GM21528 (cell line): ENCODE data around the gene BRAT1.
"Not testable (repeated sequence)": the region's sequence is repeated elsewhere in the genome, so short reads cannot be mapped to it uniquely, and the experiment has no call there.

Experiments
- ATAC-seq: cut with Tn5 transposase; IDR thresholded peaks from one replicate; pipeline ENCODE4 v1.9.1; 2021; ENCODE audit warnings: mild to moderate bottlenecking, moderate library complexity; ENCODE audit not compliant: unreplicated experiment, low FRiP score

BRAT1 gene

DNA sequence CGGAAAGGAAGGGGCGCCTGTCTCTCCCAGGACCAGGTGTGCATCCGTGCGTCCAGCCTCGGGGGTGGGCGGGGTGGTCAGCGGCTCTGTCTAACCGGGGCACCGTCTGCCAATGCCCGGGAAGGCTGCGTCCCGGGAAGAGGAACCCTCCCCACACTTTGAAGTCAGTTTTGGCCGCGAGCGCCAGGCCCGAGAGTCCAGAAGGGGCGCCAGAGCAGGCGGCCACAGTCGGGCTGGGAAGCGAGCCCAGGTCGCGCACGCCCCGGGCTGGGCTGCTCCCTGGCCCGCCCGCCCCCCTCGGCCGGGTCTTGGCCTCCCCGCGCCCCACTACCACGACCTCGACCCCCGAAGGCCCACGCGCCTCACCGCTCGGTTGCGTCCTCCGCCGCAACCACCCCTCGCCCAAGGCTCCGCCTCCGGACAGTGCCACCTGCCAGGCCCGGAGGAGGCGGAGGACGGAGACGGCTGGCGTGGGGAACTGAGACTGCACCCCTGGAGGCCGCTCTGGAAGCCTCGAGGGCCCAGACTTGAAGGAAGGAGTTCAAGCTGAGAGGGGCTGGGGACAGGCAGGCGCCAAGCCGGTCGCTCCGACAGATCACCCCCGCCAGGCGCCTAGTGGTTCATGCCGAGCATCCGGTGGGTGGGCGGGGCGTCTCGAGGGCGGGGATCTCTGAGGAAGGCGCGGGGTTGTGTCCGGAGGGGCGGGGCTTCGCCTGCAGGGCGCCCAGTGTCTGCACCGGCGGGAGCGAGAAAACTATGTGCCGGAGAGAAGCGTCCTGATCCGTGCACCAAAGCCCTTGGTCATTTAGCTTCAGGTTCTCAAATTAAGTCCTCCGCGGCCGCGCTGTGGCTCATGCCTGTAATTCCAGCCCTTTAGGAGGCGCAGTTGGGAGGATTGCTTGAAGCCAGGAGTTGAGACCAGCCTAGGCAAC, at the start of gene BRAT1:
Gene BRAT1, minus strand, starts transcription at position 404 of the 932 bp plus-strand sequence. CDS start 1,093 bp downstream, outside the sequence.
- peak; percentile 76 for ATAC-seq

DNA sequence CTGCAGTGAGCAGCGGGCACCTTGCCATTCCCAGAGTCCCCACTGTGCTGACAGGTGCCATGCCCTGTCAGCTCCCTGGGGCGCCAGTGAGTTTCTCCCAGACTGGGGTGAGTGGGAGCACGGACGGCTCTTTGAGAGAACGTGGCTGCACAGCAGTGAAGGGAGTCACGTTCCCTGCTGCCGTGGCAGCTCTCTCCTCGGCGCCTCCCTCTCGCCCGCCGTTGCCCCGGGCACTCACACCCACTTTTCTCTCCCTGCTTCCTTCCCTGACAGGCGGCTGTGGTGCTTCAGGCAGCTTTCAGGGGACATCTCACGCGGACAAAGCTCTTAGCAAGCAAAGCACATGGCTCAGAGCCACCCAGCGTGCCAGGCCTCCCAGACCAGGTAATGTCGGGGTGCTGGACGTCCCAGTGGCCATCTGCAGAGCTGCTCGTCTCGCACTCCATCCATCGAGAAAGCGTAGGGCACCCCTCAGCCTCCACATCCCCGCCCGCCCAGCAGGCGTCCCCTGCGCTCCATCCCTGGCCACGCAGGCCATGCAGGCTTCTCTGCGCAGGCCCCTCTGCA, 49.4 kb upstream of the BRAT1 start:
- no peak for ATAC-seq

DNA sequence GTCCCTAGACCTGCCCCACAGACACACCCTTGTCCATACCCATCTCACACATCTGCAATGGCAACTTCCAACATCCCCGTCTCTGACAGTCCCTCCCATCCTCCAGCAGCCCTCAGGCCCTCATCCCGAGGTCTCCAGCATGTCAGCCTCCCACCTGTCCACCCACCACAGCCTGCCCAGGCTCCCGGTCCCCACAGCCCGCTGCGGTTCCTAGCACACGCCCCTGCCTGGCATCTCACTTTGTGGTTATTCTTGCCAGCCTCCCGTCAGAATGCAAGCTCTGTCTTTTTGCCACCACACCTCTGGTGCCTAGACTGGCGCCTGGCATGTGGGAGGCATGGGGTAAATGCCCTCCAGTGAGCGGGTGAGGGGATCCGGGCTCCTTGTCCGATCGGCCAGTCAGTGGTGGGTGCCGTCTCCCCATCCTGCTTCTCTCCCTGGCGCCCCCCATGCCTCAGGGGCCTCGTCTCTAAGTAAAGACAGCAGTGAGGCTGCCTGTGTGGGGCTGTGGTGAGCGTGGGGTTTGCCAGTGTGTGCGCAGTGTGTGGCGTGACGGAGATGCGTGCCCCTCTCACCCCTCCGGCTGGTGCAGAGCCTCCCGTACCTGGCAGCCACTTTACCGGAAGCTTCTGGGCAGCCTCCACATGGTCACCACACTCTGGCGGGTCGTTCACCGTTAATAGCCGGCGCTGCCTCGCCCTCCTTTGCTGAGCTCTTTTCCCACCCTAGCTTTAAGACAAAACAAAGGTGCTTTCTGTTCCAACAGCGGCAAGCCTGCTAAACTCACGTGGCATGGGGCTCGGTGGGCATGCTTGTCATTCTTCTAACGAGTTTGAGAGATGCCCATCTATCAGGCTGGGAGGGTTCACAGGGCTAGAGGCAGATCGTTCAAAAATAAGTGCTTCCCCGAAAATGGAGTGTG, 48.0 kb upstream of the BRAT1 start:
- no peak for ATAC-seq

DNA sequence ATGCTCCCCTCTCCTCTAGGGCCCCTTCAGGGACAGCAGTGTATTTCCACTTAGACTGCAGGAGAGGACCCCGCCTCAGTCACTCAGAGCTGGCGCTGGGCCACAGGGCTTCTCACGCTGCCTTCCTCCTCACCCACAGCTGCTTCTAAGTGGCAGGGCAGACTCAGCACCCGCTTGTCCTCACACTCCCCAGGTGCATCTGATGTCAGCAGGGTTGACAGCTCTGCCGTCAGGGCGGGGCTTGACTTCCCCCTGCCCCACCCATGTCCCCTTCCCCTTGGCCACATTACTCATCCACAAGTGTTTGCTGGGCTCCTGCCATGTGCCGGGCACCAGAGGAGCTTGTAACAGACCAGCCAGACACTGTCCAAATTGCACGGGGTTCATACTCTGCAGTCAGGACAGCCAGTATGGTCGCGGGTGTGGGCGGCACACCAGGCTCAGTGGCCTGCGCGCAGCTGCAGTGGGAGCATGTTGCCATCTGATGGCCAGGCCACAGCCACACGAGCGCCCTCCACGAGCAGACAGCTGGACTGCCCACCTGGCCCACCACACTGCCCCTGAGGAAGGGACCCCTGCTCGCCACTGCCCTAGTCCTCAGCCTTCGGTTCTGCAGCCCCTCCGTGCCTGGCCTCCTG, 47.2 kb upstream of the BRAT1 start:
- ATAC-seq = no peak

DNA sequence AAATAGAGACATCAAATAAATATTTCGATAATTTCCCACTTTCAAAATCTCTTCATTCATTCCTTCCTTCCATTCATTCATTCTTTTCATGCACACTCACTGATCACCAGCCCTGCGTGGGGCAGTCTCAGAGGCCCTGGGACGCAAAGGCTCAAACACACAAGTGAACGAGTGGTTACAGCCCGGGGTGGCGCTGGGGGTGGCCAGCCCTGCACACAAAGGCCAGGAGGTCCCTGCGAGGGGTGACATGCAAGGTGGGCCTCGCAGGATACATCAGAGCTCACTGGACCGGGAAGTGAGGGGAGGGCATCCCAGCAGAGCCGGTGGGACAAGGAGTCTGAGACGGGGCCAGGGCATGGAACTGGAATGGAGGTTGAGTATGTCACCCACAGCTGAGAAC, 46.6 kb upstream of the BRAT1 start:
- no peak for ATAC-seq

DNA sequence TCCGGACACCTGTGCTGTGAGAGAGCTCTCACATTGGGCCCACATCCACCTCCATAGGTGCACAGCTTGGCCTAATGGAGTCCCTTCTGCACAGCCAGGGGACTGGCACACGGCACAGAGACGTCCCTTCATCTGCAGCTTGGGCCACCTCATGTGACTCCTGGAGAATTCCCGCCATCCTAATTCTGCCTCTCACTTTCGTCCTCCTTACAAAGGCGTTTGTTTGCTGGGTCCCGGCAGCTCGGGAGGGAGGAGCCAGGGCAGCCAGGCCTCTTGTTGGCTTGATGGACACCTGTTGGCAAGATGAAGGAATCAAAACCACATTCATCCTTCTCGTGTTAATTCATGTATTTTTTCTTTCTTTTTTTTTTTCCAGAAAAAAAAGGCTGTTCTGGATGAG, 45.7 kb upstream of the BRAT1 start:
- ATAC-seq = no peak

DNA sequence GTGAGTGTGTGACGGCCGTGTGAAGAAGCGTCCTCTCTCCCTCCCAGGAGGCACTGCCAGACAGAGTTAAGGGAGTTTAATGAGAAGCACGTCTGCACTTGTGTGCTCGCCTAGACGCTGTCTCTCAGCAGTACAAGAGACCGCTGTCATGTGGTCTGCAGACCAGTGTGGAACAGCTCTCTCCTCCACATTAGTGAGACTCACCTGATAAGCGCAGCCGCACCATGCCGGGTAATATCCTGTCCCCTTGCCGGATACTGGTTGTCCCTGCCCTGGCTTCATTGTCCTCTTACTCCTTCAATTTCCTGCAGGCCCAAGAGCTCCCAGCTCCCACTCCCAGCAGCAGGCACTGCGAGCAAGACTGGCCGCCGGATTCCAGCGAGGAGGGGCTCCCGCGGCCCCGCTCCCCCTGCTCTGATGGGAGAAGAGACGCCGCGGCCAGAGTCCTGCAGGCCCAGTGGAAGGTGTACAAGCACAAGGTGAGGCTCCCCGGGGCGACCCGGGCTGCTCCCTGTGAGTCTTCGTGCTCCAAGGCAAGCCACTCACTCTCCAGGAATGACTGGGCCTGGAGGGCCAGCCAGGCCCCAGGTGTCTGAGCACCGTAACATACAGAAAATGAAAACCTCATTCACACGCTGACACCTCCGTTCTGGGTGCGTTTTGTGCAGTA, 43.0 kb upstream of the BRAT1 start:
- no peak for ATAC-seq

DNA sequence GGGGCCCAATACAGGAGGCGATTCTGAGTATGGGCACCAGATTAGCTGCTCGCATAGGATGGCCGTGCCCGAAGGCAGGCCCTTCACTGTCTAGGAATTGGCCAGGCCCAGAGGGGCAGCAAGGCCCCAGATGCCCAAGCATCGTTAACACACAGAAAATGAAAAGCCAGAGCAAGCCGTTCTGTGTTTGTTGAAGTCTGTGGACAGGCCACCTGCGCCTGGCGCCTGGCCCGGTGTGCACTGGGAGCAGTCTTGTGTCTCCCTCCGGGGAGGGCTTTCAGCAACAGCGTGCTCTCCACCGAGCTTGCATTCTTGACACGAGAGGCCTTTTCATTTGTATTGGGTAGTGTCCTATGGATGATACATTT, 41.9 kb upstream of the BRAT1 start:
- no peak for ATAC-seq

DNA sequence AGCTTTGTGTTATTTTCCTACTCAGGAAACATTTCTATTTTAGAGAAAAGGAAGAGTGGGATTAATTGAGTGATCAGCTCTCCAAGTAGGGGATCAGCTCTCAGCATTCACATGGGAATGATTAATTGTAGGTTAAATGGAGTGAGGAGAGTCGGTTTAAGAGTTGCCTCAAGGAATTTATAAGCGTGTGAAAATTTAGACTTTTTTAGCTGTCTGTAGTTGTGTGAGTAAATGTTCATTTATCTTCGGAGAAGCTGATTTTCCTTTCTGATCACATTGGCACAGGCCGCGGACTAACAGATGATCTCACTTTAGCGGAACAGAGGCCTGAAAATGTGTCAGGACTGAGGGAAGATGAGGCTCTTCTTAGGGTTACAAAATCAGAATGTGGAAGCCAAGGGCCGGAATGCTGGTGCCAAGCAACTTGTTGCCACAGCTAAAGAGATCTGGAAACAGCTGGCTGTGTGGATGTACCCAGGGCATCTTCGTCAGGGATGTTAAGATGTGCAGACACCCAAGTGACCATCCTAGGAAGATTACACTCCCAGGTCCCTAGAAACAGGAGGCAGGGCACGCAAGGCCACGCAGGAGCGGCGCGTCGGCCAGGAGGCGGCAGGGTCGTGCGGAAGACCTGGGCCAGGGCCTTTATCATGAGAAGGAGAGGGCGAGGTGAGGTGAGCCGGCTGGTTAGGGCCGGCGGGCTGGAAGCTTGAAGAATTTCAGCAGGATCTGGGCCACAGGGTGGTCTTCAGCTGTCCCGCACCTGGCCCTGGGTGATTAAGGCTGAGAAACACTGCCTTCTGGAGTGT, 41.3 kb upstream of the BRAT1 start:
- no peak for ATAC-seq

DNA sequence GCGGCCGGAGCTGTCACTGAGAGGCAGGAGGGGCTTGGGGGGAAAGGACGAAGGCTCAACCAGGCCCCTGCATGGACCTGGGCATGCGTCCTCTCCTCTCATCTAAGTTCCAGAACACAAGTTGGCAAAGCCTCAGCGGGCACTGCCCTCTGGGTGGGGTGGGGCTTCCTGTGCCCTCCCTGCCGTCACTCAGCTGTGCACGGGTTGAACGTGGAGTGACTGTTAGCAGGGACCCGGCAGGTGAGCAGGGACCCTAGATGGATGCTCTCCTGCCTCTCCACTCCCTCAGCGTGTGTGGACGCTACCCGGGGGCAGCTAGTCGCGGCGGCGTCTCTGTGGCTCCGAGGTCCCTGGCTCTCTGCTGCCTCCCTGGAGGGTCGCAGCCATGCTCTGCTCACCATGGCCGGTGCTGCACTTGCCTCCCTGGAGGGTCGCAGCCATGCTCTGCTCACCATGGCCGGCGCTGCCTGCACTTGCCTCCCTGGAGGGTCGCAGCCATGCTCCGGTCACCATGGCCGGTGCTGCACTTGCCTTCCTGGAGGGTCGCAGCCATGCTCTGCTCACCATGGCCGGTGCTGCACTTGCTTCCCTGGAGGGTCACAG, 40.0 kb upstream of the BRAT1 start:
- ATAC-seq = no peak

DNA sequence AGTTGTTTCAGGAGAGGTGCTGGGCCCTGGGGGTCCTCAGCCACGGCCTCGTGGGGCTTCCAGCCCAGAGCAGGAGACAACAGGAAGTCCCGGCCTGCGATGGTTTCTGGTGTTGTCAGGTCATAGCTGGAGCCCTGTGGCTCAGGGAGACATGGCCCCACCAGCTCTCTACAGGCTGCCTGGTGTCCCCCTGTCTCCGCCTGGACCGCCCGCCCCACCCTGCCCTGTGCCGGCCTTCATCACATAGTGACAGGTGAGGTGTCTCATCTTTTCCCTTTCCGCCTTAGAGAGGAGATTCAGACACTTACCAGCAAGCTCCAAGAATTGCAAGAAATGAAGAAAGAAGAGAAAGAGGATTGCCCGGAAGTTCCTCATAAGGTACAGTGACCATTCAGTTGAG, 39.3 kb upstream of the BRAT1 start:
- ATAC-seq = no peak

DNA sequence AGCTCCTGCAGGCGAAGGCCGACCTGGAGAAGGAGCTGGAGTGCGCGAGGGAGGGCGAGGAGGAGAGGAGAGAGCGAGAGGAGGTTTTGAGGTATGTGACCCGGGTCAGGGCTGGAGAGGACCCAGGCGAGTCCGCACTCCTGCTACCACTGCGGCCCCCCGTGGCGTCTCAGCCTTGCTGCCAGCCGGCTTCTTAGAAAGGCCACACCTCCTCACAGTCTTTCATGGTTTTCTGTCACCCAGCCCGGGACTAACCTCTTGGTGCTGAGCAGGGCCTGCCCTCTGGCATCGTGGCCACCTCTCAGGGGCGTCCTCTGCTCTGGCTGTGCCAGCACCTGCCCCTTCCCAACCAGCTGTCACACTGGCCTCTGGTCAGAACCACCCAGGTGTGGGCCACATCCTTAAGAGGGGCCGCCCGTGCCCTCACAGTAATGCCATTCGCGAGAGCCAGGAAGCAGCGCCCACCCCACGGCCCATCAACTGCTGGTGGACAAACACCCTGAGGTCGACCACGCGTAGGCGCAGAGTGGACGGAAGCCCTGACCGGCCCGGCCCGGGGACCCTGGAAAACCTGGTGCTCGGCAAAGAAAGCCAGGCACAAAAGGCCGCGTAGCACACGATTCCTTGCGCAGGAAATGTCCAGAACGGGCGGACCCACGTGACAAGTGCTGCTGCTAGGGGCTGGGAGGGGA, 37.9 kb upstream of the BRAT1 start:
- no peak for ATAC-seq

DNA sequence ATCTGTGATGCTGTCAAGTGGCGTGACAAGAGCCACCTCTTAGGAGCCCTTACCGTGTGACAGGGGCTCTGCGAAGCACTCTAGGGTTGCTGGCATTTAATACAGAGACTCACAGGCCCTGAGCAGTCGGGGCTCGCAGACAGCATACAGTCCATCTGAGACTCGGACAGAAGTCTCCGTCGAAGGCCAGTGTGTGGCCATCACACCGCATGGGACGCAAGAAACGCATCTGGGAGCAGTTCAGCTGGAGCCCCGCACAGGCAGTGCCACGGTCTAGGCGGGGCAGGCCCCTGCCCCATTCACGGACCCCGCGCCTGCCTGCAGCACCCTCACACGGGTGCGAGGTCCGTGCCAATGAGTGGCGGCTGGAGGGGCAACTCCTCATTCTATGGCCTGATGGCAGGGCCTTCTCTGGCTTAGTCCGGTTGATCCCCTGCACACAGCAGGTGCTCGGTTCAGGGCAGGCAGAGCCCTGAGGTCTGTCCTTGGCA, 37.1 kb upstream of the BRAT1 start:
- ATAC-seq = no peak

DNA sequence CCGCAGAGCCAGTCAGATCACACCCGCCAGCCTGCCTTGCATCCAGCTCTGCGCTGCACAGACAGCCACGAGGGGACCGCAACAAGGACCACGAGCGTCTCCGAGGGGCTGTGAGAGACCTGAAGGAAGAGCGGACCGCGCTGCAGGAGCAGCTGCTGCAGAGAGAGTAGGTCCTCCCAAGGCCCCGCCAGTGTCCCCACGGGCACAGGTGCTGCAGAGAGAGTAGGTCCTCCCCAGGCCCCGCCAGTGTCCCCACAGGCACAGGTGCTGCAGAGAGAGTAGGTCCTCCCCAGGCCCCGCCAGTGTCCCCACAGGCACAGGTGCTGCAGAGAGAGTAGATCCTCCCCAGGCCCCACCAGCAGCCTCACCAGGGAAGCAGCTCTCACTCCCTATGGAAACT, 34.6 kb upstream of the BRAT1 start:
- not testable (repeated sequence) for ATAC-seq

DNA sequence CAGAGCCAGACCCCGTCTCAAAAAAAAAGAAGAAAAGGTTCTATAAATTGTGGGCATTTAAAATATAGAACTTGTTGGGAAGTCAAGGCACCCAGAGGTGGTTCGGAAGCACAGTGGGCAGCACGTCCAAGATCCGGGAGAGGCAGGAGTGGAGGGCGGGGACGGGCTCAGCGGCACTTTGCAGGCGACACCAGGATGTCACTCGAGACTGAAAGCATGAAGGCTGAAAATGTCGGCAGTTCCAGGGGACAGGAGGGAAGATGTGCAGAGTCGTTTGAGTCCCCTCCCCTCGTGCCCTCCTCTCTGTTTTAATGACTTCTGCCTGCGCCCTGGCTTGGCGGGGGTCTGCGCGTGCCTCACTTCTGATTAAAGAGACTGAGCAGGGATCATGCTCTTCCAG, 34.0 kb upstream of the BRAT1 start:
- ATAC-seq = no peak

DNA sequence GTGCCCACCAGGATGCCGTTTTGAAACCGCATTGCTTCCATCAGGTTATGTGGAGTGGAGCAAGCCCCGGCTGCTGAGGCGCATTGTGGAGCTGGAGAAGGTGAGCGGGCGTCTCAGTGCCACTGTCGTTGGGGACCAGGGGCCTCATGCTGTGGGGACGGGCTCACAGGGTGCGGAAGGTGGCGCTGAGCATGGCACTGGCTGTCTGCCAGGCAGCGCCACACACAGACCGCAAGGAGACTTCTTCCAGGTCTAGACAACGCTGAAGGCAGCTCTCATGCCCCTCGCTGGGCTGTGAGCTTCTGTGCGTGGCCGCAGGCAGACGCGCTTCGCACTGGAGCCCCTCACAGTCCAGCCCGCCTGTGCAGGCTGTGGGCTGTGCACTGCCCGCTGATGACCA, 32.5 kb upstream of the BRAT1 start:
- no peak for ATAC-seq

DNA sequence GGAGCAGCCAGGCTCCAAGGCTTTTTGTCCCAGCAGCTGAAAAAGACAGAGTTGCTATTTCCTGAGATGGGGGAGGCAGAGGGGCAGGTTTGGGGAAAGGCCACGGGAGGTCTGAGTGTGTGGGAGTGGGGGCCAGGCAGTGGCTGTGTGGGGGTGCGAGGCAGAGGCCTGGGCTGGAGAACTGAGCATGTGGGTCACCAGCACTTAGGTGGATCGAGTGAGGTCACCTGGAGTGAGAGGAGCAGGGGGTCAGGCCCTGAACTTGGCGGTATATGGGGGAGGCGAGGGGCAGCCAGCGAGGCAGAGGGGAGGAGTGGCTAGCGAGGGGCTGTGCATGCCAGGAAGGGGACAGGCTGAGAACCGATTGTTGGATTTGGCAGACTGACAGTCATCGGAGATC, 31.8 kb upstream of the BRAT1 start:
- ATAC-seq = no peak
